Measurements from ENCODE around the gene MET. TPM values are rescaled to one million over a fixed set of nuclear protein-coding genes. Genes with fewer than 3 reads are reported as not detected.
"Not testable (repeated sequence)": the region's sequence is repeated elsewhere in the genome, so short reads cannot be mapped to it uniquely, and the experiment has no call there.

MET gene
- polyA plus RNA-seq, 1 donor = 13.5 TPM

DNA sequence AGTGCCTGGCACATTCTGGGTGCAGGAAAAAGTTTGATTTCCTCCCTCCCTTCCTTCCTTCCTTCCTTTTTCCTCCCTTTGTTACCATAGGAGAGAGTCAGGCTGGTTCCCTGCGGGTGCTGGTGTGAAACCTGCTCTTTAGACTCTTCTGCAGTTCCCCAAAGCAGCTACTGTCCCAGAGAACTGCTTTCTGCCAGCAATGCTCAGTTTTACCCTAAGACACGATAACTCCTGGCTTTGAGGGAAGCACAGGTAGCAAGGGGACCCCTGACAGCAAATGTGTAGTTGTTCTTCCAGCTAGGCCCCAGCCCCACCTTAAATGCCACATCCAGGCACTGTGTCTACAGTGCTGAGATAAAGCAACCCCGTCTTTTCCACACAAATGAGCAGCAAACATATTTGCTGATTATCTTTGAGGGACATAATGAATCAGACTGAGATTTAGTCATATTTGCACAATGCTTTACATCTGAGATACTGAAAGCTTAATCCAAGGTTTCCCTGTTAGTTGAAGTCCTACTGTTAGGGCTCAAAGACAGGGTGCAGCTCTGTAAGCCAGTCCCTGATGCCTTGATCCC lies 55.5 kb downstream of the MET start:
- DNase-seq (ENCODE audit: low read depth) = no peak

DNA sequence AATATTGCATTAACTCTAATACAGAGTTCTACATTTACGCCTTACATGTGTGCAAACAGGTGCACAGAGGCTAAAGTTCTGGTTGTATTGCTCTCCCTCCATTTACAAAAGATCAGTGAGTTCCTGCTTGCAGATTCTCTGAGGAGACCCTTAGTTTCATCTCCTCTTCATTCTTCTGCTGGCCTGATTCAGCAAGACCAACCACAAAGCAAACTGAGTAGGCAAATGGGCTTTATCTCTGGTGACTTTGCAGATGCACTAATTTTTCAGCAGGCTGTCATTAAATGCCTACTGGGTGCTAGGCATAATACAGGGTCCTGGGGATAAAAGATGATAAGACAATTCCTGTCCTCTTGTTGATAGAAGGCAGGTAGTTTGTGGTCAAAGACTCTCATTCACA lies 56.4 kb downstream of the MET start:
- DNase-seq (ENCODE audit: low read depth) = no peak

DNA sequence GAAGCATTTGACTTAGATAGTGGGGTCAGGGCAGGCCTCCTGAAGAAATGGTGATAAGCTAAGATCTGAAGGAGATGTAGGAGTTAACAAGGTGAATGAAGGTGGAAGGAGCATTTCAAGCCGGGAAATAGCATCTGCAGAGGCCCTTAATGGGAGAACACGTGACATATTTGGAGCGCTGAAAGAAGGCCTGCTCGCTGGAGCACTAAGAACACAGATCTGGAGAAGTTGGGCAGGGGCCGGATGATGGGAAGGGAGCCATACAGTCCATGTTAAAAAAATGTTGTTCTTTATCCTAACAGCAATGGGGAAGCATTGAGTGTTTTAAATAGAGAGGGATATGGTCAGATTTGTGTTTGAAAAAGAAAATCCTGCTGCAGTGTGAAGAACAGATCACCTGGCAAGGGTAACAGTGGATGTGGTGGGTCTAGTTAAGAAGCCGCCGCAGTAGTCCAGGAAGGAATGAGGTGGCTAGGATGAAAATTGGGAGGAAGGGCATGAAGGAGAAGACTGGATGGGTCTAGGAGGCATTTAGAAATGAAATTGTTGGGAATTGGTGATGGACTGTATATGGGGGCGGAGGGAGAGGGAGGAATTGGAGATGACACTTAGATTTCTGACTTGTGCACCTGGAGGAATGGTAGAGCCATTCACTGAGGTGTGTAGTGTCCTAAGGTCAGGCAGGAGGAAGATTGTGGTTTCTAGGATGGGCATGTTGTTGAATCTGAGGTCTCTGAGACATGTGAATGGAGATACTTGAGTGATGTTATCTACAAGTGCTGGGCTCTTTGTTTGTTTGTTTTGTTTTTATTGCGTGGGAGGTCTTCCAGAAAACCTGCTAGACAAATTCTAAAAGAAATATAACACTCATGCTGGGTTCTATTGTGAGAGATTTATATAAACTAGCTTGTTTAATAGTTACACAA lies 58.4 kb downstream of the MET start:
- DNase-seq (ENCODE audit: low read depth) = no peak

DNA sequence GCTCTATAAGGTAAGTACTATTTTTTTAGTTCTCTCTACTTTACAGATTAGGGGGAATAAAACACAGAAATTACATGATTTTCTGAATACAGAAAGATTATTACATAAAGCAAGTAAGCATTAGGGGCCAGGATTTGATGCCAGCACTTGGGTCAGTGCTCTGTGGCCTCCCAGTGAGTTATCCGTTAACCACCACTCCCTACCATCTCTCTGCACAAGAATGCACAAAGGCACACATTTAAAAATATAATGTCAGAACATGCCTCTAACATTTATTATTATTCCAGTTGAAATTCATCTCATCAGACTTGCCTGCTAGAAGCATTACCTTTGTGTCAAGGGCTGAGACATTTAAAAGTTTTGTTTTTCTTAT lies 59.0 kb downstream of the MET start:
- no peak for DNase-seq (ENCODE audit: low read depth)

DNA sequence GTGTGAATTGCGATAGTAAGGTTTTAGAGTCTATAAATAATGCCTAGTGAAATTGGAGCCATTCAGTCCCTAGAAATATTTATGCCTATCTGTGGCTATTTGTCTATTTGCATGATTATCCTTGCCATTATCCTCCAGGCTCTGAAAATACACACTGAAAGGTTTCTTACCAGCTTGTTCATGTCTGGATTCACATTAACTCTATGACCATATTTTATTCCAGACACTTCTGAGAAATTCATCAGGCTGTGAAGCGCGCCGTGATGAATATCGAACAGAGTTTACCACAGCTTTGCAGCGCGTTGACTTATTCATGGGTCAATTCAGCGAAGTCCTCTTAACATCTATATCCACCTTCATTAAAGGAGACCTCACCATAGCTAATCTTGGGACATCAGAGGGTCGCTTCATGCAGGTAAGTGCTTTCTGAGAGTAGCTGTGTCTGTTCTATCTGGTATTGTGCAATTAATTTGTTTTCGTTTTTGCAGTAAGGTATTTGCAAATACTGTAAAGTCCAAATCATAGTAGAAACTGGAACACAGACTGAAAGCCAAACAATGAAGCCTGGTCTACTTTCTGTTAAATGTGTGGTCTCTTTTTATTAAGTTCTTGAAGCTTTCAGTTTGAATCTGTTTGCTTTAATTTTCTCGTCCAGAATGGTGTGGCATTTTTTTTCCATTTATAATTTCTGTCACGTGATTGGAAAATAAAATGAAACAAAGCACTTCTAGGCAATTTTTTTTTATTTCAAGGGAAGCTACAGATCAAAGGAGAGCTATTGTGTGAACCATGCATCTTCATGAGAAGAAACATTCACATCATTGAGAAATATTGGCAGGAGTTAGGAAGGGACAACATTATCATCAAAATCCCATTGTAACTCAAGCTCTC lies 59.7 kb downstream of the MET start:
- DNase-seq (ENCODE audit: low read depth) = no peak

DNA sequence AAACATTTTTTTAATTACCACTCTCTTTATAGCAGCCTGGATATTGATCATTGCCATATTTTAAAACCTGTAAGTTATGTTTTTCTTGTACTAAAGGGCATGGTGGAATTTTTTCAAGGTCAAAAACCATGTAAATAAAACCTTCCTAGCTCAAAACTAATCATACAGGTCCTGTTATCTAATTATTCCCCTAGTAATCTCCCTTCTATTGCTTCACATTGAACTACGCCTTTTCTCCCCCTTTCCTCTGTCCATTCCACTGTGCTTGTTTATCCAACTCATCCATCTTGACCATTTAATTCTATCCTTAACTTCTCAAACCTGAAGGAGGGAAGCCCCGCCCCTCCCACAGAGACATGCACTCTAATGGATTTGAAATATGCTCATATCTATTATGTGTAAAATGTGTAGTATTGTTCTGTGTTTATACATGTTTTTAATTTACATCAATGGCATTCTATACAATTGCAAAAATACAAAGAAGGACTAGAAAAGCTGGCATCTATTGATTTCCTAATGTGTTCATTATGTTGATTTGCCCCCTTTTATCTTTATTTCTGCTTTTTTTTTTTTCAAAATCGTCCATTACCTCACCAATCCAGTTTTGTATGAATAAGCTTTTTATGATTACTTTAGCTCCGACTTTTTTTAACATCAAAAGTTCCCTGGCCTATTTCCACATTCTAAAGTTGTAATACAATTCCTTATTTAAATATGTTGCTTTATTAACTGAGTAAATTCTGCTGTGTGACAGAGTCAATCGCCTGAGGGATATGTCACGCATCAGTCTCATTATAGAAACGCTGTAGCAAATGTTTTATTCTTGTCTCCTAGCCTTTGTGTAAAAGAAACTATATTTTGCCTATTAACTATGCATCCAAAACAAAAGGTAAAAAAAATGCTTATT lies 61.0 kb downstream of the MET start:
- DNase-seq (ENCODE audit: low read depth) = no peak

DNA sequence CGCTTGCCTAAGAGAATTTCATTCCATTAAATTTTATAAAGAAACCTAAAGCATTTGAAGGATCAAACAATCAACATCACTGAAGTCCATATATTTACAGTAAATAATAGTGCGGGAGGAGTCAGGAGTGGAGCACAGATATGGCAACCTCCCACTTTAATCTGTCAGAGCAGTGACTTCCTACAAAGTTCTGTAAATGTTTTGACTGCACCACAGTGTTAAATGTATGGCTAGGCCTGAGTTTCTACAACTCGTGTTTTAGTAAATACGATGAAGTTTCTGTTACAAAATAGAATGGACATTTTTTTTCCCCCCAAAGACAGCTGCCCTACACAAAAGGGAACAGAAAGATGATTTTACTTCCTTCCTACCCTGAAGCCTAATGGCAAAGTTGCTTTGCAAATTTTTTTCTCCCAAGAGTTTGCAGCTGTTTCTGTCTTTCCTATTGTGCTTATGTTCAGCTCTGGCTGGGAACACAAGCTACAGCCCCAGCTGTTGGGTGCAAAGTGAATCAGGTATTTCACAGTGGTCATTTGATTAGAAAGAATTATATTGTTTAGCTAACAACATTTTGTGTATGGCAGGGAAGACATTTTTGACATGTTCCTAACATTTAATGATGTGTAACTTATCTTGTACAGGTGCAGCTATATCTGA lies 62.1 kb downstream of the MET start:
- peak; percentile 26 for DNase-seq (ENCODE audit: low read depth)

DNA sequence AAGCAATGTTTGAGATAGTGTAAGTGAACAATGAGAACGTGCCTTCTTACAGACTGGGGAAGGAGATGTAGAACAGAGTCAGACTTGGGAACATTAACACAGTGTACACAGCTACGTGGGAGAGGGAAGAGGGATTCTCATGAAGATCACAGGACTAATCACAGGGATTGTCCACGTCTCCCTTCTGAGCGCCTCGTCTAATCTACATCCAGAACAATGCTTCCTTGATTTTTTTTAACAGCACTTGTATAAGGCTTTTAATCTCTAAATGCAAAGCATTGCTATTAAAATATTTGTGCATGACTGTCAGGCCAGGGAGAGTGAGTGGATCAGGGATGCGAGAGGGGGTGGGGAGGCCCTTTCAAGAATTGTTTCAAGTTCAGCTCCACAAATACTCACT lies 62.7 kb downstream of the MET start:
- no peak for DNase-seq (ENCODE audit: low read depth)

DNA sequence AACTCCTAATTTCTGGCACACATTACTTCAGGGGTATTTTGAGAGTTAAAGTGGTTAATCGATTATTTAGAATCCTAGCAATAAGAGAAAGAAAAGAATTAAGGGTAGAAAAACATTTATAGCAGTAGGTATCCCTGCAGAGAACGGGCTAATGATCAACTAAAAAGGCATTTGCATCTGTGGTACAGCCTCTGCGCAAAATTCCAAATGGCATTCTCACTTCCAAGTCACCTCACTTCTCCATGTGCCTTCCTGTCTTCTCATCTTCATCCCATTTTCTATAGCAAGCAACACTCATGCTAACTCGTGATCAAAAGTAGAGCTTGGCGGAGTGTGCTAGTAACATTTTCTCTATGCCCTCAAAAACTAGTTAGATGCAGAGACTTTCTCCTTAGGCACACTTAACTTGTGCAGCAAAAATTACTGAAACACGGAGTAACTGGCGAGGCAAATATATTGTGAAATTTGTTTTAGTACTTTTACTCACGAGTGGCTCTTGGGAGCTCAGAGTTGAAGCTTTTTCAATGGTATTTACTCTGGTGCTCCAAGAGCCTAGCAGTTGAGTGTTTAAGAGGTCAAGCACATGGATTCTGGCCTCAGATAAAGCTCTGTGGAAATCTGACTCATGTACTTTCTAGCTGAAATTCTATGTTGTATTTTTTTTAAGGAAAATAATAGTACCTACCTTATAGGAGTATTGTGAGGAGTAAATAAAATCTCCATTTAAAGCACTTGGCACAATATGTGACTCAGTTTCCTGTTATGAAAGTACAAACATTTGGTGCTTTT lies 65.1 kb downstream of the MET start:
- DNase-seq (ENCODE audit: low read depth) = no peak

DNA sequence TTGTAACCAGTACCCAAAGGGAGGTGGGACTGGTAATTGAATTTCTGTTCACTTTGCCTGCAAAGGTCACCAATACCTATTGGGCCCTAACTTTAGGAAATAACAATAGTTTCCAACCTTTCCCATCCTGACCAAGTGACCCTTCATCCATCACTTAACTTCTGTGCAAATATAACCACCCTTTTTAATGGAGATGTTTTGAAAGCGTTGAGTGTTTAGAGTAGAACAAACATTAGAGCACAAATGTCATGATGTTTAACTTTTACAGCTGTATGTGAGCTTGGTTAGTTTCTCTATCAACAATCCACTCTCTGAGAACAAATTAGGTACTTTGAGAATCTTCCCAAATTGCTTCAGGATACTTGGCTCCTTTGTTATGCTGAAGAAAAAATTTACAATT lies 66.4 kb downstream of the MET start:
- no peak for DNase-seq (ENCODE audit: low read depth)

DNA sequence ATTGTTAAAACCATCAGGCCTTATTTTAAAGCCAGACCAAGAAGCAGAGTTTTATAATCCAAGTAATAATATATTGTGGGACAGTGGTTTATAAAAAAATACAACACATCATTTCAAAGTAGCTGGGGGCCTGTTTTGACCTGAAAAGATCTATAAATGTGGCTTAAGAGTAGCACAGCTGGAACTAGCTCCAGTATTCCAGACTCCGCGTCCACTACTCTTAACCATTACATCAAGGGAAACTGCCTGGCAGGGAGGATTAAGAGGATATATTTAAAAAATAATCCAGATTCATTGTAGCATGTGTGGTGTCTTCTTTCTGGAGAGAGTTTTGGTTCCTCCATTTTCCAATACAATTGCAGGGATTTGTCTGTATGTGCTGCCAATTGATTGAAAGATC lies 67.3 kb downstream of the MET start:
- DNase-seq (ENCODE audit: low read depth) = no peak

DNA sequence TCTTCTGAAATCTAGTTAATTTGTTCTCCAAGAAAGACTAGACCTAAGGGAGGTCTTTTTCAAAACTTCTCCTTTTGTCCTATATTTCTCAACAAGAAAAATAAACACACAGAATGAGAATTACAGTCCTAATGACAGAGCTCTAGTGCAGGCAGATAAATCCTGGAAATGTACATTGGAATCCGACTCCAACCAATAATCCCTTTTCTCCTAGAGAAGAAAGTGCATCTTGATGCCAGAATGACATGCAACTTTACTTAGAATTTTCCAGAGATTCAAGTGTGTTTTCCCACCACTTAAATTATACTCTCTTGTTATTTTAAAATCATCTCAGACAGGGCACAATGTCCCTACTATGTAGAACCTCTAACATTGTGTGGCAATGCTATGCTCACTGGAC lies 68.2 kb downstream of the MET start:
- DNase-seq (ENCODE audit: low read depth) = no peak

DNA sequence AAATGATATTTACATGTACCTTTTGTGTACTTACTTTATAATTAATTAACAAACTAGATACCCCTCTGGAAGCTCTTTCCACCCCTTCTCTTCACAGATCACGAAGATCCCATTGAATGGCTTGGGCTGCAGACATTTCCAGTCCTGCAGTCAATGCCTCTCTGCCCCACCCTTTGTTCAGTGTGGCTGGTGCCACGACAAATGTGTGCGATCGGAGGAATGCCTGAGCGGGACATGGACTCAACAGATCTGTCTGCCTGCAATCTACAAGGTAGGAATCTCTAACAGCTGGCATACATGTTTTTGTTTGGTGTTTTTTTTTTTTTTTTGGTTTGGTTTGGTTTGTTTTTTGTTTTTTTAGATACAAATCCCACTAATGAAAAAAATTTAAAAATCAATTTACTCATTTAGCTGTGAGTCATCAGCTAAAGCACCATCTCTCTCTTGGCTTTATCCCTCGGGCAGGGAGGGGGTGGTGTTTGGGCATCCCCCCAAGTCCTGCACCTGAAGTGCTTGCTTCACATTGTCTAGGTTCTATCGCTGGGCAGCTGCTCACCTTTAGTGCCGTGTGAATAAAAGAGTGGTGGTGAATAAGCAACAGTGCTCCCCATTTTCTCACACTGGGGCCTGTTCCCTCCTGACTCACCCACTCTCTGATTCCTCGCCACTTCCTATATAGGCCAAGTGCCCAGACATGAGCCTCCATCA lies 68.9 kb downstream of the MET start:
- DNase-seq (ENCODE audit: low read depth) = no peak

DNA sequence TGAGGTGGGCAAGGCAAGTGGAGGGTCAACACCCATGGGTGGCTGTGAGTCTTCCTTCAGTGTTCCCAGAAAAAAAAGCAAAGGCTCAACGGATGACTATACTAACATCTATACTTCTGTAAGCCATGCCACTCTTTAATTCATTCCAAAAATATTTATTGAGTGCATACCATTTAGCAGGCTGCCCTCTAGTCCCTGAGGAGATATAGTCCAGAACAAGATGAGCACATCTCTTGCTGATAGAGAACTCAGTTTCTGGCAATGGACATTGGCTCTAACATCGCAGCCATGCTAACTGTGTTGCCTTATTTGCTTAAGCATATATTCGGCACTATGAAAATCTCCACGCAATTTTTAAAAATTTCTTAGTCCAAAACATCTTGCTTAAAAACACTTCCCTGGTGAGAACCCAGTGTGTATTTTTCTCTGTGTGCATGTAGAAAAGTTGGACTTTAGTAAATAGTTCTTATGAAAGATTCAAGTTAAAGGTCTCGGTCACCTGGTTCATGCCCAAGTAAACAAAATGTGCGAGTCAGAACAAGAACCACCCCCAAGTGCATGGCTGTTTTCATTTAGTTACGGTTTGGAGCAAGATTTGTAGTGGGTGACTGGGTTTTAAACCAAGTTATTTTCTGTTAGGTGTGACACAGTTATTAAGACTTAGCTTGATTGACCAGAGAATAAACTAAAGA lies 69.8 kb downstream of the MET start:
- no peak for DNase-seq (ENCODE audit: low read depth)

DNA sequence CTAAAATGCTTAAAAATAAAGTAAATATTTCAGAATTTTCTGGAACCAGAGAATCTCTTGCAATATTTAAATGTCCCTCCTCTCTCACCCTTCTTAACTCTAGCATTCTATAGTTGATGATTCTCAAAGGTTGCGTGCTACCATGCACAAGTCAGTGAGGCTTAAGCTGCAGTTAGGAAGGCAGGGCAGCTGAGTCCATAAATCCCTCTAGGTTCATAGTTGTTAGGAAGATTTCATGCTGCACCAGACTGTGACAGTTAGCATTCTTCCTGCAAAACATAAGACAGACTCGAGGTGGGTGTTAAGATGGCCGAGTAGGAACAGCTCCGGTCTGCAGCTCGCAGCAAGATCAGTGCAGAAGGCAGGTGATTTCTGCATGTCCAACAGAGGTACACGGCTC lies 70.6 kb downstream of the MET start:
- no peak for DNase-seq (ENCODE audit: low read depth)

DNA sequence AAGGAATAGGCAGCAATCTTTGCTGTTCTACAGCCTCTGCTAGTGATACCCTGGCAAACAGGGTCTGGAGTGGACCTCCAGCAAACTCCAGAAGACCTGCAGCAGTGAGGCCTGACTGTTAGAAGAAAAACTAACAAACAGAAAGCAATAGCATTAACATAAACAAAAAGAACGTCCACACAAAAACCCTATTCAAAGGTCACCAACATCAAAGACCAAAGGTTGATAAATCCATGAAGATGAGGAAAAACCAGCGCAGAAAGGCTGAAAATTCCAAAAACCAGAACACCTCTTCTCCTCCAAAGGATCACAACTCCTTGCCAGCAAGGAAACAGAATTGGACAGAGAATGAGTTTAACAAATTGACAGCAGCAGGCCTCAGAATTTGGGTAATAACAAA lies 71.8 kb downstream of the MET start:
- not testable (repeated sequence) for DNase-seq (ENCODE audit: low read depth)

DNA sequence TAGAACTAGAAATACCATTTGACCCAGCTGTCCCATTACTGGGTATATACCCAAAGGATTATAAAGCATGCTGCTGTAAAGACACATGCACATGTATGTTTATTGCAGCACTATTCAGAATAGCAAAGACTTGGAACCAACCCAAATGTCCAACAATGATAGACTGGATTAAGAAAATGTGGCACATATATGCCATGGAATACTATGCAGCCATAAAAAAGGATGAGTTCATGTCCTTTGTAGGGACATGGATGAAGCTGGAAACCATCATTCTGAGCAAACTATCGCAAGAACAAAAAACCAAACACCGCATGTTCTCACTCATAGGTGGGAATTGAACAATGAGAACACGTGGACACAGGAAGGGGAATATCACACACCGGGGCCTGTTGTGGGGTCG lies 74.4 kb downstream of the MET start:
- DNase-seq (ENCODE audit: low read depth) = not testable (repeated sequence)

DNA sequence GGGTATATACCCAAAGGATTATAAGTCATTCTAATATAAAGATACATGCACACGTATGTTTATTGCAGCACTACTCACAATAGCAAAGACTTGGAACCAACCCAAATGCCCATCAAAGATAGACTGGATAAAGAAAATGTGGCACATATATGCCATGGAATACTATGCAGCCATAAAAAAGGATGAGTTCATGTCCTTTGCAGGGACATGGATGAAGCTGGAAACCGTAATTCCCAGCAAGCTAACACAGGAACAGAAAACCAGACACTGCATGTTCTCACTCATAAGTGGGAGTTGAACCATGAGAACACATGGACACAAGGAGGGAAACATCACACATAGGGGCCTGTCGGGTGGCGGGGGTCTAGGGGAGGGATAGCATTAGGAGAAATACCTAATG lies 79.1 kb downstream of the MET start:
- DNase-seq (ENCODE audit: low read depth) = not testable (repeated sequence)

All from forelimb muscle (tissue), 1 donor.